ENCODE results near the gene ADARB1. TPM values are rescaled to one million over a fixed set of nuclear protein-coding genes. Genes with fewer than 3 reads are reported as not detected.

Gene ADARB1
- total and polyA plus RNA-seq, 2 of the 4 experiments (the other 2 are of a cell fraction), result 39.8 to 47.3 TPM

DNA sequence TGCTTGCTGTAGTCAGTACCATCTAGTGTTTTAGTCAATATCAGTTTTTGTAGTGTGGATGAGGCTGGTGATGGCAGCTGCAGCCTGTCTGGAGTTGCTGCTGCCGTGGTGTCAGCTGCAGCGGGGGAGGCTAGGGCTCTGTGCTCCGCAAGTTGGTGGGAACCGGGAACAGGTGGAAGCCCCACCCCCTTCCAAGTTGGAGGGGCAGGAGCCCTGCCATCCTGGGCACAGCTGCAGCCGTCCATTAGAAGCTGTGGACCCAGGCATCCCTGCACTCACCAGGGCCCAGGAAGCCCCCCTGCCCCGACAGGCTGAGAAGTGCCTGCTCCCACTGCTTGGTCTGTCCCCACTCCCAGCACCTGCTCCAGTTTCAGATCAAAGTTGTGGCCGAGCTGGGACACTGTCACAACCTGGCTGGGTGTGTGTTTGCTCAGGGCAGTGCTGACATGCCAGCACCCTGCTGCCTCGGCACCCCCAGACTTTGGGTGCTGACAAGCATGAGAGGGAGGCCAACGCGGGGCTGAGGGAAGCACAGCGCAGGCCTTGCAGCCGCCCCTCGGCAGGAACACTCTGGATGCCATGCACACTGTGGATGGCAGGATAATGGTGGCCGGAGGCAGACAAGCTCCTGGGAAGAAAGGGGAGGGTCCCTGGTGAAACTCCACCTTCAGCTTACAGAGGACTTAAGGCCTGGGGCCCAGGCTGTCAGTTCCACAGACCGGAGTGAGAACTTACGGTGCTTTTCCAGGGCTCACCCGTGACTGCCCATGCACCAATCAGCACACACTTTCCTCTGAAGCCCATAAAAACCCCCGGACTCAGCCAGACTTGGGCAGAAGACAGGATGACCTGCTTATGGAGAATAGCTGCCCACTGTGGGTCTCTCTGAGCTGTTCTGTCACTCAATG, 86.9 kb downstream of the ADARB1 start:
- no peaks in the 10 kb centered on the region for H3K9me3 ChIP-seq (ENCODE audit: control insufficient read depth, insufficient read depth, low read length)
- WGBS, 2 experiments (ENCODE audit: extremely low coverage in 2 of 2, insufficient read length in 1 of 2), result 87% methylated on average over 6 of the region's 18 CpGs; no CpG with 5 or more reads in 1 of the 2 experiments

More for the DNA sequence above, 86.9 kb downstream of the ADARB1 start:
- Histone ChIP-seq H3K27me3 (ENCODE audit: control insufficient read depth, insufficient read depth, low read length) (no peaks in the 10 kb centered on the region), H3K36me3 (ENCODE audit: control insufficient read depth, insufficient read depth, low read length) (peaks cover 49% of the 10 kb centered on the region), H3K14ac (replicated peaks; ENCODE audit: low read depth, low read length) (no peak overlapping the region), H4K8ac (ENCODE audit: low read depth in 2 of 2, low read length in 2 of 2) (no peak overlapping the region), H2AK9ac (replicated peaks; ENCODE audit: low read depth, low read length, poor library complexity) (peak overlapping the region; percentile 52), H4K20me1 (ENCODE audit: insufficient read depth, low read length) (peaks cover 84% of the 10 kb centered on the region), H2BK5ac (ENCODE audit: low read depth, low read length, poor library complexity, severe bottlenecking) (no peak overlapping the region), H3K18ac (ENCODE audit: low read depth, low read length) (no peak overlapping the region), H3K23ac (ENCODE audit: low read depth, low read length) (no peak overlapping the region), H4K91ac (ENCODE audit: insufficient read depth, low read depth, low read length) (no peak overlapping the region), H3K4me2 (ENCODE audit: low read depth, low read length) (no peak overlapping the region), H3K27ac (ENCODE audit: insufficient read depth, low read length) (no peak overlapping the region), H3K9me1 (ENCODE audit: insufficient read depth, low read length) (peaks cover 30% of the 10 kb centered on the region), H3K4me3 (ENCODE audit: insufficient read depth, low read depth, low read length) (no peak overlapping the region), H2AK5ac (ENCODE audit: low read depth, low read length) (no peak overlapping the region), H4K5ac (ENCODE audit: low read depth, low read length) (no peak overlapping the region), H2BK15ac (ENCODE audit: low read depth, low read length) (no peak overlapping the region), H2BK120ac (ENCODE audit: low read depth, low read length) (no peak overlapping the region), H3K9ac (ENCODE audit: low read depth, low read length) (no peak overlapping the region), H2BK20ac (ENCODE audit: low read depth, low read length) (no peak overlapping the region), H3K4ac (ENCODE audit: low read depth, low read length) (no peak overlapping the region), H2AFZ (replicated peaks; ENCODE audit: low read length, poor library complexity) (no peak overlapping the region), H3K56ac (ENCODE audit: extremely low read depth, insufficient read depth, low read length) (no peak overlapping the region), H3K4me1 (ENCODE audit: control insufficient read depth, insufficient read depth, low read length) (peaks cover 24% of the 10 kb centered on the region), H3K79me1 (ENCODE audit: low read depth in 1 of 2, low read length in 2 of 2) (peaks cover 57 to 88% of the 10 kb centered on the region in 2 experiments; a peak in 3 of 4 replicates)
- ATAC-seq (ENCODE audit: low read depth), result no peak
- BruUV-seq (replicated peaks), result no TSS peak
- intact Hi-C loops (cut with micrococcal nuclease) (no loop called here), dilution Hi-C loops (cut with HindIII; ENCODE audit: low sequenced_read_pairs, unreplicated experiment) (no loop called here), in situ Hi-C loops (cut with MboI; ENCODE audit: low sequenced_read_pairs) (no loop called here)
- POLR2A ChIA-PET (ENCODE audit: unreplicated experiment), result no interaction called here
- TF ChIP-seq MXI1 (IDR thresholded peaks at IDR 0.05; ENCODE audit: borderline replicate concordance, low read depth, low read length) (no peak), POLR2A (IDR thresholded peaks at IDR 0.05; ENCODE audit: low read depth, low read length) (no peak), MAFK (IDR thresholded peaks at IDR 0.05; ENCODE audit: low read depth, low read length) (no peak), BHLHE40 (IDR thresholded peaks at IDR 0.05; ENCODE audit: low read depth, low read length) (no peak)
- TF ChIP-seq, protein P1, sequence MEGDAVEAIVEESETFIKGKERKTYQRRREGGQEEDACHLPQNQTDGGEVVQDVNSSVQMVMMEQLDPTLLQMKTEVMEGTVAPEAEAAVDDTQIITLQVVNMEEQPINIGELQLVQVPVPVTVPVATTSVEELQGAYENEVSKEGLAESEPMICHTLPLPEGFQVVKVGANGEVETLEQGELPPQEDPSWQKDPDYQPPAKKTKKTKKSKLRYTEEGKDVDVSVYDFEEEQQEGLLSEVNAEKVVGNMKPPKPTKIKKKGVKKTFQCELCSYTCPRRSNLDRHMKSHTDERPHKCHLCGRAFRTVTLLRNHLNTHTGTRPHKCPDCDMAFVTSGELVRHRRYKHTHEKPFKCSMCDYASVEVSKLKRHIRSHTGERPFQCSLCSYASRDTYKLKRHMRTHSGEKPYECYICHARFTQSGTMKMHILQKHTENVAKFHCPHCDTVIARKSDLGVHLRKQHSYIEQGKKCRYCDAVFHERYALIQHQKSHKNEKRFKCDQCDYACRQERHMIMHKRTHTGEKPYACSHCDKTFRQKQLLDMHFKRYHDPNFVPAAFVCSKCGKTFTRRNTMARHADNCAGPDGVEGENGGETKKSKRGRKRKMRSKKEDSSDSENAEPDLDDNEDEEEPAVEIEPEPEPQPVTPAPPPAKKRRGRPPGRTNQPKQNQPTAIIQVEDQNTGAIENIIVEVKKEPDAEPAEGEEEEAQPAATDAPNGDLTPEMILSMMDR (conservative IDR thresholded peaks at IDR 0.05; ENCODE audit: low read depth, low read length), result no peak
- CTCF ChIA-PET, result no interaction called here
- no peak for DNase-seq

Measured in IMR-90 (cell line).